Measurements from ENCODE around the gene CH25H. TPM values are rescaled to one million over a fixed set of nuclear protein-coding genes. Genes with fewer than 3 reads are reported as not detected.

Gene CH25H
- total RNA-seq, 1 experiment from 2014 or later, result not detected

DNA sequence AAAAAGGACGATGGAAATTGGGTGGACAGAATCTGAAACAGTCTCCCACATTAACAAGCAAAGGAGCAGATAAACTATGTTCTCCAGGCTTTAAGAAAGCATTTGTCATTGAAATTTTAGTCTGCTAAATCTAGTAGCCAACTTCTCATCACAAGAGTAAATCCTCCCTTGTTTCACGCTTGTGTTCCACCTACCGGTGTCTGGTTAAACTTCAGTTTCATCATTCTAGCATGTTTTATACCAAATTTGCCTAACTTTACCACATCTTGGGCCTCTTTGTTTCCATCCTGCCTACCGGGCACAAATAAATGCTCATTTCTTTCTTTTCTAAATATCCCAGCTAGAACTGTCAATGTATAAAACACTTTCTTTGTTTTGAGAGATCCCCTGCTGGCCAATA, 38.7 kb upstream of the CH25H start:
- ChIA-PET POLR2A (interaction anchor here (0.6 to 1.1 kb wide), 3 partner anchors 13 to 313 kb away, joined by 3 read pairs; partner anchors contain the start of gene IFIT1), CTCF (interaction anchor here (1.7 kb wide), 1 partner anchor 28 kb away, joined by 7 read pairs; no protein-coding TSS in a partner anchor)
- Mint-ChIP-seq H3K27ac (ENCODE audit: low read depth, unreplicated experiment) (no peak overlapping the region), H3K4me1 (ENCODE audit: insufficient read depth, unreplicated experiment) (peaks cover 27% of the 10 kb centered on the region), H3K27me3 (ENCODE audit: insufficient read depth, unreplicated experiment) (no peaks in the 10 kb centered on the region), H3K4me3 (ENCODE audit: unreplicated experiment) (no peak overlapping the region), H3K9me3 (ENCODE audit: unreplicated experiment) (no peaks in the 10 kb centered on the region), H3K36me3 (ENCODE audit: insufficient read depth, unreplicated experiment) (no peaks in the 10 kb centered on the region)
- TF ChIP-seq, protein P1, sequence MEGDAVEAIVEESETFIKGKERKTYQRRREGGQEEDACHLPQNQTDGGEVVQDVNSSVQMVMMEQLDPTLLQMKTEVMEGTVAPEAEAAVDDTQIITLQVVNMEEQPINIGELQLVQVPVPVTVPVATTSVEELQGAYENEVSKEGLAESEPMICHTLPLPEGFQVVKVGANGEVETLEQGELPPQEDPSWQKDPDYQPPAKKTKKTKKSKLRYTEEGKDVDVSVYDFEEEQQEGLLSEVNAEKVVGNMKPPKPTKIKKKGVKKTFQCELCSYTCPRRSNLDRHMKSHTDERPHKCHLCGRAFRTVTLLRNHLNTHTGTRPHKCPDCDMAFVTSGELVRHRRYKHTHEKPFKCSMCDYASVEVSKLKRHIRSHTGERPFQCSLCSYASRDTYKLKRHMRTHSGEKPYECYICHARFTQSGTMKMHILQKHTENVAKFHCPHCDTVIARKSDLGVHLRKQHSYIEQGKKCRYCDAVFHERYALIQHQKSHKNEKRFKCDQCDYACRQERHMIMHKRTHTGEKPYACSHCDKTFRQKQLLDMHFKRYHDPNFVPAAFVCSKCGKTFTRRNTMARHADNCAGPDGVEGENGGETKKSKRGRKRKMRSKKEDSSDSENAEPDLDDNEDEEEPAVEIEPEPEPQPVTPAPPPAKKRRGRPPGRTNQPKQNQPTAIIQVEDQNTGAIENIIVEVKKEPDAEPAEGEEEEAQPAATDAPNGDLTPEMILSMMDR (IDR thresholded peaks at IDR 0.05; ENCODE audit: unreplicated experiment), result no peak
- DNase-seq (ENCODE audit: unreplicated experiment), result no peak
- intact Hi-C loops (cut with micrococcal nuclease), result no loop called here
- no TSS peak for BruUV-seq (replicated peaks)

DNA sequence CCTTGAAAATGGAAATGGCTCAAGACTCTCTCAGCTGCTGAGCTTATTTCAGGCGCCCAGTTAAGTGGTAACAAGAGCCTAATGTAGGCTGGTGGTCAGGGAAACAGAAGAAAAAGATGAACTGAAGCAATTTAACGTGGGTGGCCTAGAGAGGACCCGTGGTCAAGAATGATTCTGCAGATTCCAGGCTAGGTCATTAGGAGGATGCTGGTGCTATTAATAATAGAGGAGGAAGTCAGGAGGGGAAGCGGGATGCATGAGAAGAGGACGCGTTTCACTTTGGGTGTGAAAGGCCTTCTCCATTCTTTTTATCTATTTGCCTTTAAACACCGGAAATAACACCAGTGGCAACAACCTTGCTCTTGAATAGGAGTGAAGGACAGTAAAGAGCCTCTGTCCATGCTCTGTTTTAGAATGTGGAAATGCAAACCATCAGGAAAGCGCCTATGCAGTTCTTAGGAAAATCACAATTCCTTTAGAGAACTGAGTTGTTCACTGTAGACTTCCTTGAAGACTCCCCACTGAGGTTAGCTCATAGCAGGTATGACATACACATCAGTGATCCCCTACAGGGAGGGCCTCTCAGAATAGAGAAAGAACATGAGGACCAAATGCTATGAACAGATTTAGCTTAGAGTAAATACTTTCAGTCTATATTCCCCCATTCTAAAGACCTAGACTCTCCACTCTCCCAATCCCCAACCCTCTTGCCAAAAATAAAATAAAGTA, 35.9 kb upstream of the CH25H start:
- Mint-ChIP-seq H3K36me3 (ENCODE audit: insufficient read depth, unreplicated experiment) (no peaks in the 10 kb centered on the region), H3K4me3 (ENCODE audit: unreplicated experiment) (no peak overlapping the region), H3K27ac (ENCODE audit: low read depth, unreplicated experiment) (peak overlapping the region; percentile 69), H3K27me3 (ENCODE audit: insufficient read depth, unreplicated experiment) (no peaks in the 10 kb centered on the region), H3K9me3 (ENCODE audit: unreplicated experiment) (no peaks in the 10 kb centered on the region), H3K4me1 (ENCODE audit: insufficient read depth, unreplicated experiment) (peaks cover 18% of the 10 kb centered on the region)
- TF ChIP-seq, protein P1 (IDR thresholded peaks at IDR 0.05; ENCODE audit: unreplicated experiment), result no peak
- POLR2A ChIA-PET, result interaction anchor here (0.9 to 4.0 kb wide), 5 partner anchors 8 to 253 kb away, joined by 3 to 31 read pairs (median 4); partner anchors contain the start of genes FAS and LIPA
- CTCF ChIA-PET, result interaction anchor here (0.5 to 2.1 kb wide), 6 partner anchors 10 to 406 kb away, joined by 3 to 9 read pairs (median 4); no protein-coding TSS in a partner anchor
- intact Hi-C loops (cut with micrococcal nuclease), result no loop called here
- BruUV-seq (replicated peaks), result no TSS peak
- DNase-seq (ENCODE audit: unreplicated experiment), result no peak

DNA sequence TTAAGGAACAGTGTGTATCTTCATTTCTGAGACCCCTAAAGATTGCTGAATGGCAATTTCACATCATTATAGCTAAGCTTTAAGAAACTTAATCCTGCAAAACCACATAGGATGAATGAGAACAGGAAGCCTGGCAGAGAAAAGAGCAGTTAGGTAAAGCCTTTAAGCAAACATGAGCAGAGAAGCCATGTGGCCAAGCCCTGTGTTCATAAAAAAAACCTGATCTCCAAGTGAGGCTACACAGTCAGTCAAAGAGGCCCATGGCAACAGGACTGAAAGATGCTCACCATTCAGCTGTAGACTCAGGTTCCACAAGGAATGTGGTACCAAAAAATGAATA, 35.2 kb upstream of the CH25H start:
- intact Hi-C loops (cut with micrococcal nuclease), result no loop called here
- H3K9me3 Mint-ChIP-seq (ENCODE audit: unreplicated experiment), result no peaks in the 10 kb centered on the region
- H3K27ac Mint-ChIP-seq (ENCODE audit: low read depth, unreplicated experiment), result peak overlapping the region; percentile 74
- no peaks in the 10 kb centered on the region for H3K27me3 Mint-ChIP-seq (ENCODE audit: insufficient read depth, unreplicated experiment)
- peaks cover 18% of the 10 kb centered on the region for H3K4me1 Mint-ChIP-seq (ENCODE audit: insufficient read depth, unreplicated experiment)
- BruUV-seq (replicated peaks), result no TSS peak
- H3K36me3 Mint-ChIP-seq (ENCODE audit: insufficient read depth, unreplicated experiment), result no peaks in the 10 kb centered on the region
- ChIA-PET CTCF (interaction anchor here (0.6 to 2.1 kb wide), 7 partner anchors 10 to 308 kb away, joined by 3 to 9 read pairs (median 4); no protein-coding TSS in a partner anchor), POLR2A (interaction anchor here (1.0 to 4.0 kb wide), 3 partner anchors 9 to 252 kb away, joined by 3 to 31 read pairs (median 4); partner anchors contain the start of genes FAS and LIPA)
- peak overlapping the region; percentile 18 for H3K4me3 Mint-ChIP-seq (ENCODE audit: unreplicated experiment)
- no peak for DNase-seq (ENCODE audit: unreplicated experiment)
- TF ChIP-seq, protein P1 (IDR thresholded peaks at IDR 0.05; ENCODE audit: unreplicated experiment), result no peak

DNA sequence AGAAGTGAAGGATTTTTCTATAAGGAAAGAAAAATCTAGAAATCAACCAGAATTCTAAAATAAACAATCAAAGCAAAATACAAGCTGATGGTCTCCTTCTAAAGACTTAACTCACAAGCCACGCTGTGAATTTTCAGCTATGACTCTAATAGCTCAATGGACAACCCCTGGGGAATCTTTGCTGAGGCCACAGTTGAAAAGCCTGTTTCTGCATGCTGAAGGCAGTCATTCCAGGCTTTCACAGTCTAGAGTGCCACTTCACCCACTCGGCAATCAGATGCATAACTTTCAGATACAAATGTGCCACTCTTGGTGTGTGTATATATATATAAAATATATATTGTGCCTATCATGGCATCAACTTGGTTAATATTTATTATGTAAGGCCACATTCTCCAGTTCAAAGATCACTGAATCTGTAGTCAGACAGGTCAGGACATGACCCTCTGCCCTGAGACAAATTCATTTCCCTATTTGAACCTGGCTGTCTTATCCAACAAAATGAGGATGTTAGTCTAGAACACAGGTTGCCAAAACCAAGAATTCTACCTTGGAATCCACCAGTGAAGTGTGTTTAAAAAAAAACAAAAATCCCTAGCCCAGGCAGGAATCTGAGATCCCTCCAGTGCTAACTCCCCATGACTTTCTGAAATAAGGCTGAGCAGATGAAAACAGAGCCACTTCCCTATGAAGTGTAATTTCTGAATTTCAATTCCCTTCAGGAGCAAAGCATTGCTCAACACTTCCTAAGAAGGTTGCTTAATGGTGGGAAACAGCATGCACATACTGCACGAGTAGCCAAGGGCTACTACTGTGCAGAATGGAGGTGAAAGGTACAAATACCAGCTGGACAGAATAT, 34.6 kb upstream of the CH25H start:
- TF ChIP-seq, protein P1 (IDR thresholded peaks at IDR 0.05; ENCODE audit: unreplicated experiment), result no peak
- Mint-ChIP-seq H3K9me3 (ENCODE audit: unreplicated experiment) (no peaks in the 10 kb centered on the region), H3K4me1 (ENCODE audit: insufficient read depth, unreplicated experiment) (peaks cover 18% of the 10 kb centered on the region), H3K4me3 (ENCODE audit: unreplicated experiment) (peak overlapping the region; percentile 18), H3K27ac (ENCODE audit: low read depth, unreplicated experiment) (peak overlapping the region; percentile 74), H3K36me3 (ENCODE audit: insufficient read depth, unreplicated experiment) (no peaks in the 10 kb centered on the region), H3K27me3 (ENCODE audit: insufficient read depth, unreplicated experiment) (no peaks in the 10 kb centered on the region)
- BruUV-seq (replicated peaks), result no TSS peak
- intact Hi-C loops (cut with micrococcal nuclease), result no loop called here
- peak; percentile 77 for DNase-seq (ENCODE audit: unreplicated experiment)
- POLR2A ChIA-PET, result interaction anchor here (0.7 to 4.0 kb wide), 4 partner anchors 10 to 251 kb away, joined by 3 to 31 read pairs (median 4); partner anchors contain the start of genes FAS and LIPA
- CTCF ChIA-PET, result interaction anchor here (0.6 to 2.1 kb wide), 10 partner anchors 9 to 307 kb away, joined by 3 to 11 read pairs (median 4); no protein-coding TSS in a partner anchor
